Activated B cell treated with CpG ODN at 0.5 μM for 24 hours (primary cell): ENCODE results near the gene NAGPA. TPM values are rescaled to one million over a fixed set of nuclear protein-coding genes. Genes with fewer than 3 reads are reported as not detected.

Experiments
- ATAC-seq: fragments of 200-7000 bp; cut with Tn5 transposase; one replicate; pipeline ENCODE4 v1.10.0; 2021; ENCODE audit warnings: low read depth, mild to moderate bottlenecking, moderate library complexity
- CTCF ChIA-PET: fragments of 350-600 bp; sonication (Branson Sonifier 250); formaldehyde crosslinking; loops from one replicate; lab custom pipeline; 2021; ENCODE audit warnings: antibody characterized with exemption; lab: Charles Lee
- POLR2A ChIA-PET: fragments of 350-600 bp; sonication (Branson Sonifier 250); formaldehyde crosslinking; loops from one replicate; lab custom pipeline; 2021; ENCODE audit warnings: antibody characterized with exemption; lab: Charles Lee
- DNase-seq: peaks from one replicate; pipeline ENCODE4 v3.0.0; 2022
- H3K27ac Mint-ChIP-seq: one replicate; pipeline ENCODE4 v1.8.0; 2020; ENCODE audit warnings: mixed read lengths
- H3K27me3 Mint-ChIP-seq: one replicate; pipeline ENCODE4 v1.8.0; 2021; ENCODE audit warnings: mixed read lengths
- H3K36me3 Mint-ChIP-seq: one replicate; pipeline ENCODE4 v1.8.0; 2021; ENCODE audit warnings: low read depth, mixed read lengths
- H3K4me1 Mint-ChIP-seq: one replicate; pipeline ENCODE4 v1.8.0; 2021; ENCODE audit warnings: mixed read lengths
- H3K4me3 Mint-ChIP-seq: one replicate; pipeline ENCODE4 v1.8.0; 2020; ENCODE audit warnings: mild to moderate bottlenecking, mixed read lengths
- H3K9me3 Mint-ChIP-seq: one replicate; pipeline ENCODE4 v1.8.0; 2020; ENCODE audit warnings: mixed read lengths
- intact Hi-C: fragments of 100-400 bp; cut with micrococcal nuclease; formaldehyde crosslinking; loops from one replicate; pipeline ENCODE4 v1.15.1; 2024
- total RNA-seq: library from RNA; stranded (reverse); gene quantifications from 2 replicates; pipeline ENCODE4 v1.2.3, GENCODE V29; 2022
- TF ChIP-seq, protein P1 (sequence below): fragments of 200-600 bp; IDR thresholded peaks from one replicate; pipeline ENCODE4 v1.8.0; 2022; ENCODE audit warnings: antibody characterized with exemption, mild to moderate bottlenecking

NAGPA gene
- total RNA-seq, 1 donor from 2014 or later, result 23.8 TPM

DNA sequence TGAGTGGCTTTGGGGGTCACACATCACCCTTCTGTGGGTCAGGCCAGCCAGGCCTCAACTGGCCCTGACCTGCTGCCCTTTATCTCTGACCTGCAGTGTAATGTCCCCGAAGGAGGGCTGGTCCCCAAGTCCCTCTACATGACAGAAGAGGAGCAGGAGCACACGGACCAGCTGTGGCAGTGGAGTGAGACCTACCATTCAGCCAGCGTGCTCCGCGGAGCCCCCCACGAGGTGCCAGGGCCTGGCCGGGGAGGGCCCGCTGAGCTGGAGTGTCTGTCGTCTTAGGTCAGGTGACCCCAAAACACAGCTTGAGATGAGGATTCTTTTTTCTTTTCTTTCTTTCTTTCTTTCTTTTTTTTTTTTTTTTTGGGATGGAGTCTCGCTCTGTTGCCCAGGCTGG, 26.5 kb downstream of the NAGPA start:
- intact Hi-C loops, result no loop called here
- no peak for ATAC-seq

DNA sequence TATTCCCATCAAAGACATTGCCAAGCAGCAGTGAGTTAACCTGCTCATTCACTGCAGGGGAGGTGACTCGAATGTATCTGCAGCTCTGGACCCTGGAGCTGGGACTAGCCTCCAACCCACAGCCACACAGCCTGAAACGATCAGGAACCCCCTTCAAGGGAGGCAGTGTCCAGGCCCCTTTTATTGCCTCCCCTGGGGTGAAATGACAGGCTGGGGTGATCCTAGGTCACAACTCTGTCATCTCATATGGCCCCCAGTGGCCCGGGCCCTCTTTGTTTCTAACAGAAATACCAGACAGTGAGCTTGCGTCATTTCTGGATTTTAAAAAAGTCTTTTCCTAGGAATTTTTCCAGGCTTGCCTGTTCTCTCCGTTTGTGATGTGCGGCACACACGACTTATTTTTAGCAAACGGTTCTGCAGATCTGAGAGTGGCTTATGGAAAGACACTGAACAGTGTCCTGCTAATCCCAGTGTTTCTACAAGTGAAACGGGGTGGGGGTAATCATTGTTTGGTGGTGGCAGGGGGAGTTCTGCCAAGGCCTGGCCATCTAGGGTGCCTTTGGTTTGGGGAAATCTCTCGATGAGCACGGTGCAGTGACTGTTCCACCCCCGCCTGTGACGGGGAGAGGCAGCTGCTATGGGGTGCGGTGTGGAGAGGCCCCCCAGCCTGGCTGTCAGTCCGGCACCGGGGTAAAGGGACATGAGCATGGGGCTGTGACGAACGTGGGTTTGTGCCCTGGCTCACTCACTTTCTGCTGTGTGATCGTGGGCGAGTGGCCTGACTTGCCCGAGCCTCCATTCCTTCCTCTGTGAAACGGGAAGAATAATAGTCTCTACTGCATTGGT, 27.2 kb downstream of the NAGPA start:
- ChIA-PET POLR2A (no interaction called here), CTCF (no interaction called here)
- H3K4me3 Mint-ChIP-seq, result no peak overlapping the region
- no peaks in the 10 kb centered on the region for H3K4me1 Mint-ChIP-seq
- intact Hi-C loops, result no loop called here
- no peaks in the 10 kb centered on the region for H3K9me3 Mint-ChIP-seq
- no peak for ATAC-seq
- DNase-seq, result no peak
- peaks cover 15% of the 10 kb centered on the region for H3K27me3 Mint-ChIP-seq
- TF ChIP-seq, protein P1, sequence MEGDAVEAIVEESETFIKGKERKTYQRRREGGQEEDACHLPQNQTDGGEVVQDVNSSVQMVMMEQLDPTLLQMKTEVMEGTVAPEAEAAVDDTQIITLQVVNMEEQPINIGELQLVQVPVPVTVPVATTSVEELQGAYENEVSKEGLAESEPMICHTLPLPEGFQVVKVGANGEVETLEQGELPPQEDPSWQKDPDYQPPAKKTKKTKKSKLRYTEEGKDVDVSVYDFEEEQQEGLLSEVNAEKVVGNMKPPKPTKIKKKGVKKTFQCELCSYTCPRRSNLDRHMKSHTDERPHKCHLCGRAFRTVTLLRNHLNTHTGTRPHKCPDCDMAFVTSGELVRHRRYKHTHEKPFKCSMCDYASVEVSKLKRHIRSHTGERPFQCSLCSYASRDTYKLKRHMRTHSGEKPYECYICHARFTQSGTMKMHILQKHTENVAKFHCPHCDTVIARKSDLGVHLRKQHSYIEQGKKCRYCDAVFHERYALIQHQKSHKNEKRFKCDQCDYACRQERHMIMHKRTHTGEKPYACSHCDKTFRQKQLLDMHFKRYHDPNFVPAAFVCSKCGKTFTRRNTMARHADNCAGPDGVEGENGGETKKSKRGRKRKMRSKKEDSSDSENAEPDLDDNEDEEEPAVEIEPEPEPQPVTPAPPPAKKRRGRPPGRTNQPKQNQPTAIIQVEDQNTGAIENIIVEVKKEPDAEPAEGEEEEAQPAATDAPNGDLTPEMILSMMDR, result no peak
- H3K36me3 Mint-ChIP-seq, result no peaks in the 10 kb centered on the region
- H3K27ac Mint-ChIP-seq, result no peak overlapping the region

More for the DNA sequence above, 26.5 kb downstream of the NAGPA start:
- ChIA-PET CTCF (no interaction called here), POLR2A (no interaction called here)
- H3K36me3 Mint-ChIP-seq, result no peaks in the 10 kb centered on the region
- no peak overlapping the region for H3K4me3 Mint-ChIP-seq
- H3K27me3 Mint-ChIP-seq, result peaks cover 18% of the 10 kb centered on the region
- H3K4me1 Mint-ChIP-seq, result no peaks in the 10 kb centered on the region
- no peaks in the 10 kb centered on the region for H3K9me3 Mint-ChIP-seq
- H3K27ac Mint-ChIP-seq, result no peak overlapping the region
- DNase-seq, result no peak
- TF ChIP-seq, protein P1, result no peak

DNA sequence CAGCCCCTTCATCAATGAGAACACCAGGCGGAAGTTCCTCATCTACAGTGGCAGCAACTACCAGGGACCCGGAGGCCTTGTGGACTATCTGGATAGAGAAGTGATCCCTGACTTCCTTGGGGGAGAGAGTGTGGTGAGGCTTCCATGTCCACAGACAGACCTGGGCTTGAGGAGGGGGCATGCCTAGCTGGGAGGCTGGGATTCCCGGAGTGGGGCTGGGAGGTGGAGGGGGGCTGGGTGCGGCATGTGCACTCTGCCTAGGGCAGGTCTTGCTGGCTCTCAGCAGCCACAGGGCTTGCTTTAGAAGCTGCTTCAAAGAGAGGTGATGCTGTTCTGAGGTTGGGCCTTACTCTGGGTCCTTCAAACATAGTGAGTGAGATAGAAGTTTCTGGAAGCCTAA, 27.8 kb downstream of the NAGPA start:
- ChIA-PET POLR2A (no interaction called here), CTCF (no interaction called here)
- no peak for ATAC-seq
- TF ChIP-seq, protein P1, result no peak
- no peak overlapping the region for H3K4me3 Mint-ChIP-seq
- H3K36me3 Mint-ChIP-seq, result no peaks in the 10 kb centered on the region
- intact Hi-C loops, result no loop called here
- no peaks in the 10 kb centered on the region for H3K9me3 Mint-ChIP-seq
- H3K27me3 Mint-ChIP-seq, result peaks cover 14% of the 10 kb centered on the region
- DNase-seq, result no peak
- H3K4me1 Mint-ChIP-seq, result no peaks in the 10 kb centered on the region
- no peak overlapping the region for H3K27ac Mint-ChIP-seq

DNA sequence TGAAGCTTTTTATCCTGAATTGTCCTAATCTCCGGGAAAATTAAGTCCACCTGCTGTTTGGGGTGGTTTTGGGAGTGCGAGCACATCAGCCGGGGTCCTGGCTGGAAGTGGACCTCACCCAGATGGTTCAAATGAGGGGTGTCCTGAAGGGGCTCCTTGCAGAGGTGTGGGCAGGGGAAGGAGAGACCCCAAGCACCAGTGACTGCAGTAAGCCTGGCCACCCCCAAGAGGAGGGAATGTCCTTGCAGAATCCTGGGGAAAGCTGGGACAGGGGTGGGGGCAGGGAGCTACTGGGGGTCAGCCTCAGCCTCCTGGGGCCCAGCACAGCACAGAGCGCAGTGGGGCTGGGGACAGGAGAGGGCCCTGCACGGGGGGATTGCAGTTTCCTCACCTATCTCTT, 29.4 kb downstream of the NAGPA start:
- TF ChIP-seq, protein P1, result no peak
- ChIA-PET POLR2A (no interaction called here), CTCF (no interaction called here)
- no peak overlapping the region for H3K27ac Mint-ChIP-seq
- no peaks in the 10 kb centered on the region for H3K9me3 Mint-ChIP-seq
- intact Hi-C loops, result no loop called here
- no peak for ATAC-seq
- peaks cover 8% of the 10 kb centered on the region for H3K27me3 Mint-ChIP-seq
- no peaks in the 10 kb centered on the region for H3K36me3 Mint-ChIP-seq
- no peaks in the 10 kb centered on the region for H3K4me1 Mint-ChIP-seq
- no peak for DNase-seq
- no peak overlapping the region for H3K4me3 Mint-ChIP-seq

DNA sequence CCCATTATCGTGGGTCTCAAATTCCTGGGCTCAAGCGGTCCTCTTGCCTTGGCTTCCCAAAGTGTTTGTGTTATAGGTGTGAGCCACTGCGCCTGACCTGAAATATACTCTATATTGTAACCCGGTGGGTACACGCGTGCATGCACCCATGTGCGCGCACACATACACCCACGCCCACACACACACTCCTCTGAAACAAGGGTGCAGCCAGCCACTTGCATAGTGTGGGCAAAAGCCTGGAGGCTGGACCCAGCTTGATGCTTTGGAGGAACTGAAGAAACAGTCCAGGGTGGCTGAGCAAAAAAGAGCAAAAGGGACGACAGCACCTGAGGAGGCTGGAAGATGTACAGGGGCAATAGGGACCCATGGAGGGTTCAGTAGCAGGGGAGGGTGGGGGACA, 29.9 kb downstream of the NAGPA start:
- POLR2A ChIA-PET, result no interaction called here
- intact Hi-C loops, result no loop called here
- ATAC-seq (no peak), DNase-seq (no peak)
- Mint-ChIP-seq H3K36me3 (no peaks in the 10 kb centered on the region), H3K4me3 (no peak overlapping the region), H3K4me1 (no peaks in the 10 kb centered on the region), H3K27me3 (peaks cover 5% of the 10 kb centered on the region), H3K9me3 (no peaks in the 10 kb centered on the region), H3K27ac (no peak overlapping the region)
- TF ChIP-seq, protein P1, result no peak
- CTCF ChIA-PET, result no interaction called here
